Peyer's patch (tissue), 4 donors: ENCODE data around the gene FBXO31.

Source experiments
- POLR2A ChIP-seq, 2 donors: fragments of 450-650 bp; IDR thresholded peaks; one replicate each; pipeline ENCODE4 v1.5.1; 2017; ENCODE audit warnings: antibody characterized with exemption in 2 of 2, mild to moderate bottlenecking in 2 of 2, moderate library complexity in 2 of 2
- TF ChIP-seq, protein P1 (sequence below), 6 experiments: fragments of 450-650 bp in 4 of 6; fragments of 200-600 bp in 2 of 6; sonication (generic) in 1 of 6; IDR thresholded peaks; one replicate each; pipeline ENCODE4 v1.5.1; 2017 to 2019; ENCODE audit warnings: antibody characterized with exemption in 6 of 6, mild to moderate bottlenecking in 3 of 6, moderate library complexity in 1 of 6

DNA sequence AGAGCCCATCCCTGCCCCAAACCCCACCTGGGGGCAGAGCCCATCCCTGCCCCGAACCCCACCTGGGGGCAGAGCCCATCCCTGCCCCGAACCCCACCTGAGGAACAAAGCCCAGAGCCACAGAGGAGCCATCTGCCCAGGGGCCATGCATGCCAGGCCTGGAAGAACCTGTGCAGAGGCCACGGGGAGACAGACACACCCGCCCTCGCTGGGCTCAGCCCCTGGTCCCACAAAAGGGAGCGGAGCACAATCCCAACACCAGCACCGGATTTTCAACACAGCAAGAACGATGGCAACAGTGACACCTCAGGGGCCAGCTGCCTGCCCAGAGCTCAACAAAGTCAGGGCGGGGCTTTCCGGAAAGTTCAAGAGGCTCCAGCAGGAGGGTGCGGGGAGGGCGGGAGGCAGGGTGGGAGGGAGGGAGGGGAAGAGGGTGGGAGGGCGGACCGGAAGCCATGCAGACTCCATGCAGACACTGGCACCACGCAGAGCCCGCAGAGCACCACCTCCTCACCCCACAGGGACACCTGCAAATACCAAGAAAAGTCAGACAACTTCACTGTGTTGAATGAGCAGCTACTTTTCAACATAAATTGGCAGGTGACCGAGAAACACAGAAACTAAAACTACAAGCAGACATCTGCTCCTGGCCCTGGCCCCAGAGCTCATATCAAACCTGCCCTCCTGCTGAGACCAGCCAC, 38.5 kb downstream of the FBXO31 start:
- TF ChIP-seq, protein P1, sequence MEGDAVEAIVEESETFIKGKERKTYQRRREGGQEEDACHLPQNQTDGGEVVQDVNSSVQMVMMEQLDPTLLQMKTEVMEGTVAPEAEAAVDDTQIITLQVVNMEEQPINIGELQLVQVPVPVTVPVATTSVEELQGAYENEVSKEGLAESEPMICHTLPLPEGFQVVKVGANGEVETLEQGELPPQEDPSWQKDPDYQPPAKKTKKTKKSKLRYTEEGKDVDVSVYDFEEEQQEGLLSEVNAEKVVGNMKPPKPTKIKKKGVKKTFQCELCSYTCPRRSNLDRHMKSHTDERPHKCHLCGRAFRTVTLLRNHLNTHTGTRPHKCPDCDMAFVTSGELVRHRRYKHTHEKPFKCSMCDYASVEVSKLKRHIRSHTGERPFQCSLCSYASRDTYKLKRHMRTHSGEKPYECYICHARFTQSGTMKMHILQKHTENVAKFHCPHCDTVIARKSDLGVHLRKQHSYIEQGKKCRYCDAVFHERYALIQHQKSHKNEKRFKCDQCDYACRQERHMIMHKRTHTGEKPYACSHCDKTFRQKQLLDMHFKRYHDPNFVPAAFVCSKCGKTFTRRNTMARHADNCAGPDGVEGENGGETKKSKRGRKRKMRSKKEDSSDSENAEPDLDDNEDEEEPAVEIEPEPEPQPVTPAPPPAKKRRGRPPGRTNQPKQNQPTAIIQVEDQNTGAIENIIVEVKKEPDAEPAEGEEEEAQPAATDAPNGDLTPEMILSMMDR (IDR thresholded peaks at IDR 0.05): no peak
- TF ChIP-seq POLR2A (IDR thresholded peaks at IDR 0.05): no peak
